ENCODE measurements around the gene GRIN3B. TPM values are rescaled to one million over a fixed set of nuclear protein-coding genes. Genes with fewer than 3 reads are reported as not detected.

The GRIN3B gene, protein sequence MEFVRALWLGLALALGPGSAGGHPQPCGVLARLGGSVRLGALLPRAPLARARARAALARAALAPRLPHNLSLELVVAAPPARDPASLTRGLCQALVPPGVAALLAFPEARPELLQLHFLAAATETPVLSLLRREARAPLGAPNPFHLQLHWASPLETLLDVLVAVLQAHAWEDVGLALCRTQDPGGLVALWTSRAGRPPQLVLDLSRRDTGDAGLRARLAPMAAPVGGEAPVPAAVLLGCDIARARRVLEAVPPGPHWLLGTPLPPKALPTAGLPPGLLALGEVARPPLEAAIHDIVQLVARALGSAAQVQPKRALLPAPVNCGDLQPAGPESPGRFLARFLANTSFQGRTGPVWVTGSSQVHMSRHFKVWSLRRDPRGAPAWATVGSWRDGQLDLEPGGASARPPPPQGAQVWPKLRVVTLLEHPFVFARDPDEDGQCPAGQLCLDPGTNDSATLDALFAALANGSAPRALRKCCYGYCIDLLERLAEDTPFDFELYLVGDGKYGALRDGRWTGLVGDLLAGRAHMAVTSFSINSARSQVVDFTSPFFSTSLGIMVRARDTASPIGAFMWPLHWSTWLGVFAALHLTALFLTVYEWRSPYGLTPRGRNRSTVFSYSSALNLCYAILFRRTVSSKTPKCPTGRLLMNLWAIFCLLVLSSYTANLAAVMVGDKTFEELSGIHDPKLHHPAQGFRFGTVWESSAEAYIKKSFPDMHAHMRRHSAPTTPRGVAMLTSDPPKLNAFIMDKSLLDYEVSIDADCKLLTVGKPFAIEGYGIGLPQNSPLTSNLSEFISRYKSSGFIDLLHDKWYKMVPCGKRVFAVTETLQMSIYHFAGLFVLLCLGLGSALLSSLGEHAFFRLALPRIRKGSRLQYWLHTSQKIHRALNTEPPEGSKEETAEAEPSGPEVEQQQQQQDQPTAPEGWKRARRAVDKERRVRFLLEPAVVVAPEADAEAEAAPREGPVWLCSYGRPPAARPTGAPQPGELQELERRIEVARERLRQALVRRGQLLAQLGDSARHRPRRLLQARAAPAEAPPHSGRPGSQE
- total RNA-seq (2022; extraction: Qiagen RNA extraction; ENCODE audit: low read depth): 1.5 to 3.3 TPM (median 2.7 TPM) in 5 replicates

DNA sequence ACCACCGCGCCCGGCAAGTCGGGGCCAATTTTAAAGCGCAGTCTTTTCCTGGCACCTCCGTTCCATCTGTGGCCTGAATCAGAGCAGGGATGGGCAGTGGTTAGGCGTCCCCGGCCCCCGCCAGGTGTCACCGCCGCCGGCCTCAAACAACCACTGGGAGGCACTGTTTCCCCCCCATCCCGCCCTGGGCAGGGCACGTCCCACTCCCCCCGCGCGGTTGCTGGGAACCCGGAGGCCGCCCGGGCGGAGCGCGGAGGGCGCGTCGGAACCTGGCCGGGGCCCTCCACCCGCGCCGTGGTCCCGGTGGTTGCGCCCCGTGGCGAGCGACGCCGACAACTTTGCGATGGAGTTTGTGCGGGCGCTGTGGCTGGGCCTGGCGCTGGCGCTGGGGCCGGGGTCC, at the start of gene GRIN3B:
Gene GRIN3B, plus strand, starts transcription at position 325 of the 400 bp plus-strand sequence. Its CDS starts 19 bp downstream, at position 344.

DNA sequence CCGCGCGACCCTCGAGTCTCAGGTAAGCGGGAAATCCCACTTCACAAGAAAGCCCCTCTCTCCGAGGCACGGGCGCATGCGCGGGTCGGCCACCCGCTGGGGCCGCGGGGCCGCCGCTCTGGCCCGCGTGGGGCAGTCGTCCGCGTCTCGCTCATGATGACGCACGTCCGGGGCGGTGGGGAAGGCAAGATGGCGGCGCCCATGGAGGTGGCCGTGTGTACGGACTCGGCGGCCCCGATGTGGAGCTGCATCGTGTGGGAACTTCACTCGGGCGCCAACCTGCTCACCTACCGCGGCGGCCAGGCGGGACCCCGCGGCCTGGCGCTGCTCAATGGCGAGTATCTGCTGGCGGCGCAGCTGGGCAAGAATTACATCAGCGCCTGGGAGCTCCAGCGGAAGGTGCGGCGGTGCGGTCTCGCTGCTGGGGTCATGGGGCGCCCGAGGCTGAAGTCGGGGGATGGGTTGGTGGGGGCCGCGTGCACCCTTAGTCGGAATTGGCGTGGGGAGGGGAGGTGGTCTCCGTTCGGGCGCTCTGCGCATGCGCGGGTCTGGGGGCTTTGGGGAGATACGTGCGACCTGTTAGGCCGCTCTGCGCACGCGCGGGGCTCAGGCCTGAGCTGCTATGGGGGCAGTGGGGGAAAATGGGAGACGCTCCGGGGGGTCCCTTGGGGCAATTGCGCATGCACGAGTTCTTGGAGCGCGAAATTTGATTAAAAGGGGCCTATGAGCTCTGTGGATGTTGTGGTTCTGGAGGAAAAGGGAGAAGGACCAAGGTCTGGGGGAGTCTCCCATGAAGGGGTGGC, 15.9 kb upstream of the GRIN3B start, which contains the start of gene WDR18:
Gene WDR18, plus strand, starts transcription at position 181 of the 803 bp plus-strand sequence. Its CDS starts 9 bp downstream, at position 190.

DNA sequence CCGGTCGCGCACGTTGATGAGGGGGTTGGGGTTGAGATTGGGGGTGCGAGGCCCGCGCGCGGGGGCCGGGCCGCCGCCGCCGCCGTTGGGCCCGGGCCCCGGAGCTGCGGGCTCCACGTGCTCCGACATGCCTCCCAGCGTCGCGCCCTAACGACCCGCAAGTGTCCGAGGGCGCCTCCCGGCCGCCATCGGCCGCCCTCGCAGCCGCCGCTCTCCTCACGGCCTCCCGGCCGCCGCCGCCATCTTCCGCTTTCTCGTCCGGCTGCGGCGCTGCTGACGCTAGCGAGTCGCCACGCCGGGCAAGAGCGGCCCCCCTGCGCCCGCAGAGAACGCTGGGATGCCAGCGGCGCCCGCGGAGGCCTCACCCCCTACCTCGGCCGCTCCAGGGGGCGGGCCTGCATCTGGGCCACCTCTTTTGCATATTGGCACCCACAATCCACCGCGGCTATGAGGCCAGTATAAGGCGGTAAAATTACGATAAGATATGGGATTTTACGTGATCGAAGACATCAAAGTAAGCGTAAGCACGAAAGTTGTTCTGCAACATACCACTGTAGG, 20.7 kb downstream of the GRIN3B start, which contains the start of gene TMEM259:
Gene TMEM259, minus strand, starts transcription at position 256 of the 558 bp plus-strand sequence. Its CDS starts 127 bp downstream, at position 129.

DNA sequence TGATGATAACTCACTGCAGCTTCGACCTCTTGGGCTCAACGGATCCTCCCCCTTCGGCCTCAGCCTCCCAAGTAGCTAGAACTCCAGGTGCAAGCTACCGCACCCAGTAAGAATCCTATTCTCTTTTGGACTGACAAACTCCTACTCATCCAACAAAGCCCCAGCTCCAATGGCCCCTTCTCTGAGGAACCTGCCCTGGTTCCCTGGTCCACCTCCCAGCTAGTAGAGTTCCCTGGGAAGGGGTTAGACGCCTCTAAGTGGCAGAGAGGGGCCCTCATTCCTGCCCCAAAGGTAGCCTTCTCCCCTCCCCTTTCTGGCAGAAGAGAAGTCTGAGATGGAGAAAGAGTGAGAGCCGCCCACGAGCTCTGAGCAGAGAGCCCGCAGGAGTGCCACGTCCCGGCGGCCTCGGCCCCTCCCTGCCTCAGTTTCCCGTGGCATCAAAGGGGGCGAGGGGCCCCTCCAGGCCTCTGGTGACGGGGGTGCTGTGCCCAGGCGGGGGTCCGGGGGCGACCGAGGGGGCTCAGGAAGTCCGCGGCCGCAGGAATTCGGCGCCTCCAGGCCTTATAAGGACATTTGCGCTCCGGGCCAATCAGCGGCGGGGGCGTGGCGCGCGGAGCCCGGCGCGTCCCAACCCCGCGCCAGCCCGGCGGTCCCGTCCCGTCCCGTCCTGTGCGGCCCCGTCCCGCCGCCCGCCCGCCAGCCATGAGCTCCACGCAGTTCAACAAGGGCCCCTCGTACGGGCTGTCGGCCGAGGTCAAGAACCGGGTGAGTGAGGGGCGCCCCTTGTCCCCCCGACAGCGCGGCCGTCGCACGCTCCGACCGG, 26.0 kb downstream of the GRIN3B start, which contains the start of gene CNN2:
Gene CNN2, plus strand, starts transcription at position 649 of the 823 bp plus-strand sequence. Its CDS starts 54 bp downstream, at position 703.

DNA sequence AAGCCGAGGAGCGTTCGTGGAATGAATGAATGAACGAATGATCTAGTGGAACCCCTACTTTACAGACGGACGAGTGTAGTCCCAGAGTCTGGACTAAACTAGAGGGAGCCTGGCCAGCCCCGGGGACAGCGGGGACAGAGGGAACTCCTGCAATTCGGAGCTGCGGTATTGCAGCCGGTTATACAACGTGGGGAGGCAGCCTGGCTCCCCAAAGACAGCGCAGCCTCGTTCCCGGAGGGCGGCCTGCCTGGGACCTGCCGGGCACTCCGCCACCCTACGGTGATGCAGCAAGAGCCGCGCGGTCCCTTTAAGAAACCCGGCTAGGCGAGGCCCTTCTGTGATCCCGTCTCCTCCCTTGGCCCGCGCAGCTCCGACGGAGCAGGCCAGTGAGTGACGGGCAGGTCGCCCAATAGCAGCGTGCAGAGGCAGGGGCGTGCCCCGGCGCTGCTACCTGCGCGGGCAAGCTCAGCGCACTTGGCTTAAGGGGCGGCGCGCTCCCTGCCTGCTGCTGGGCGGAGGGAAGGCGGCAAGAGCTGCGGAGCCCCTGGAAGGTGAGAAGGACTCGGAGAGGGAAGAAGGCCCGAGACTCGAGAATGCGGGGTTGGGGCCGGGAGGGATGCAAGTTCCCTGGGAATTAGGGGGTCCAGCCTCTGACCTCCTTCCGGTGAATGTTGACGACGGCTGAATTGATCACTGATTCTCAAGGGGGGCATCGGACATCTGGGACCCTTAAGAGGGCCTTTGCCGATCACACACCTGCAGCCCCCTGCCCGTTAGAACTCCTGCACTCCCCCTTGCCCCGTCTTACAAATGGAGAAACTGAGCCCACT, 39.6 kb downstream of the GRIN3B start, which contains the start of gene ABCA7:
Gene ABCA7, plus strand, starts transcription at position 462 of the 830 bp plus-strand sequence. CDS start 1,255 bp downstream, outside the sequence.

Other genes with a start within 250 kb of the GRIN3B start
- gene MISP, start 249.3 kb upstream of the GRIN3B start, total RNA-seq (2022; extraction: Qiagen RNA extraction; ENCODE audit: low read depth): 71.8 to 97.6 TPM (median 91.6 TPM) in 5 replicates
- 218 to 248 TPM (median 225 TPM) in 5 replicates for gene PTBP1, start 203.0 kb upstream of the GRIN3B start, total RNA-seq (2022; extraction: Qiagen RNA extraction; ENCODE audit: low read depth)
- 2.8 to 5.5 TPM (median 4.3 TPM) in 5 replicates for gene PLPPR3, start 178.5 kb upstream of the GRIN3B start, total RNA-seq (2022; extraction: Qiagen RNA extraction; ENCODE audit: low read depth)
- gene AZU1, start 172.6 kb upstream of the GRIN3B start, total RNA-seq (2022; extraction: Qiagen RNA extraction; ENCODE audit: low read depth): 0.14 to 0.53 TPM (median 0.28 TPM) in 4 of 5 replicates, not detected in the other
- gene PRTN3, start 159.4 kb upstream of the GRIN3B start, total RNA-seq (2022; extraction: Qiagen RNA extraction; ENCODE audit: low read depth): 0.26 to 0.50 TPM (median 0.34 TPM) in 4 of 5 replicates, not detected in the other
- 0.09 TPM in 1 of 5 replicates, not detected in the others for gene ELANE, start 148.1 kb upstream of the GRIN3B start, total RNA-seq (2022; extraction: Qiagen RNA extraction; ENCODE audit: low read depth)
- 9.2 to 23.6 TPM (median 21.2 TPM) in 5 replicates for gene CFD, start 140.8 kb upstream of the GRIN3B start, total RNA-seq (2022; extraction: Qiagen RNA extraction; ENCODE audit: low read depth)
- 10.6 to 21.5 TPM (median 17.4 TPM) in 5 replicates for gene MED16, start 107.2 kb upstream of the GRIN3B start, total RNA-seq (2022; extraction: Qiagen RNA extraction; ENCODE audit: low read depth)
- not detected in 5 replicates for gene RNU6-9, start 106.9 kb upstream of the GRIN3B start, total RNA-seq (2022; extraction: Qiagen RNA extraction; ENCODE audit: low read depth)
- 26.2 to 43.3 TPM (median 39.5 TPM) in 5 replicates for gene R3HDM4, start 87.2 kb upstream of the GRIN3B start, total RNA-seq (2022; extraction: Qiagen RNA extraction; ENCODE audit: low read depth)
- 0.23 to 0.88 TPM (median 0.29 TPM) in 5 replicates for gene KISS1R, start 83.1 kb upstream of the GRIN3B start, total RNA-seq (2022; extraction: Qiagen RNA extraction; ENCODE audit: low read depth)
- 4.0 to 5.9 TPM (median 5.5 TPM) in 5 replicates for gene ARID3A, start 74.4 kb upstream of the GRIN3B start, total RNA-seq (2022; extraction: Qiagen RNA extraction; ENCODE audit: low read depth)
- 44.5 to 73.6 TPM (median 71.9 TPM) in 5 replicates for gene WDR18, start 16.1 kb upstream of the GRIN3B start, total RNA-seq (2022; extraction: Qiagen RNA extraction; ENCODE audit: low read depth)
- 64.2 to 118 TPM (median 113 TPM) in 5 replicates for gene TMEM259, start 20.7 kb downstream of the GRIN3B start, total RNA-seq (2022; extraction: Qiagen RNA extraction; ENCODE audit: low read depth)
- gene RNU6-2, start 21.1 kb downstream of the GRIN3B start, total RNA-seq (2022; extraction: Qiagen RNA extraction; ENCODE audit: low read depth): not detected in 5 replicates
- gene CNN2, start 26.2 kb downstream of the GRIN3B start, total RNA-seq (2022; extraction: Qiagen RNA extraction; ENCODE audit: low read depth): 47.8 to 55.7 TPM (median 50.2 TPM) in 5 replicates
- 4.0 to 10.7 TPM (median 9.8 TPM) in 5 replicates for gene ABCA7, start 39.7 kb downstream of the GRIN3B start, total RNA-seq (2022; extraction: Qiagen RNA extraction; ENCODE audit: low read depth)
- 0.93 to 2.5 TPM (median 2.2 TPM) in 5 replicates for gene ARHGAP45, start 66.7 kb downstream of the GRIN3B start, total RNA-seq (2022; extraction: Qiagen RNA extraction; ENCODE audit: low read depth)
- 201 to 251 TPM (median 240 TPM) in 5 replicates for gene POLR2E, start 95.0 kb downstream of the GRIN3B start, total RNA-seq (2022; extraction: Qiagen RNA extraction; ENCODE audit: low read depth)
- 417 to 514 TPM (median 483 TPM) in 5 replicates for gene GPX4, start 103.6 kb downstream of the GRIN3B start, total RNA-seq (2022; extraction: Qiagen RNA extraction; ENCODE audit: low read depth)
- 27.5 to 47.3 TPM (median 43.9 TPM) in 5 replicates for gene SBNO2, start 173.8 kb downstream of the GRIN3B start, total RNA-seq (2022; extraction: Qiagen RNA extraction; ENCODE audit: low read depth)
- 29.9 to 41.2 TPM (median 38.4 TPM) in 5 replicates for gene STK11, start 205.4 kb downstream of the GRIN3B start, total RNA-seq (2022; extraction: Qiagen RNA extraction; ENCODE audit: low read depth)
- 2.5 to 5.5 TPM (median 3.9 TPM) in 5 replicates for gene CBARP, start 237.6 kb downstream of the GRIN3B start, total RNA-seq (2022; extraction: Qiagen RNA extraction; ENCODE audit: low read depth)
- gene ATP5F1D, start 241.3 kb downstream of the GRIN3B start, total RNA-seq (2022; extraction: Qiagen RNA extraction; ENCODE audit: low read depth): 84.2 to 179 TPM (median 170 TPM) in 5 replicates
- 37.1 to 48.7 TPM (median 42.2 TPM) in 5 replicates for gene MIDN, start 248.2 kb downstream of the GRIN3B start, total RNA-seq (2022; extraction: Qiagen RNA extraction; ENCODE audit: low read depth)